B cell (primary cell): ENCODE measurements around the gene ANKS1B. TPM values are rescaled to one million over a fixed set of nuclear protein-coding genes. Genes with fewer than 3 reads are reported as not detected.

ENCODE experiments used
- ATAC-seq: fragments of 200-7000 bp; cut with Tn5 transposase; one replicate; pipeline ENCODE4 v1.10.0; 2021; ENCODE audit warnings: low read depth, mild to moderate bottlenecking, moderate number of reproducible peaks, moderate library complexity
- CTCF ChIA-PET: fragments of 350-600 bp; sonication (Branson Sonifier 250); formaldehyde crosslinking; loops from one replicate; lab custom pipeline; 2021; ENCODE audit warnings: antibody characterized with exemption, inconsistent platforms; lab: Charles Lee
- POLR2A ChIA-PET: fragments of 350-600 bp; sonication (Branson Sonifier 250); formaldehyde crosslinking; loops from one replicate; lab custom pipeline; 2021; ENCODE audit warnings: antibody characterized with exemption; lab: Charles Lee
- DNase-seq: peaks from one replicate; pipeline ENCODE4 v3.0.0; 2013
- H2AFZ ChIP-seq: 2 replicates; pipeline ENCODE4 v1.6.1; 2012; ENCODE audit warnings: mild to moderate bottlenecking, low read depth, low read length; ENCODE audit not compliant: insufficient read depth, poor library complexity, severe bottlenecking
- H3K27ac ChIP-seq, 2 donors: 1 replicate in 1 of 2; 2 replicates in 1 of 2; pipeline ENCODE4 v1.5.1; 2012 to 2013; ENCODE audit warnings: low read length in 2 of 2, mild to moderate bottlenecking in 2 of 2, moderate library complexity in 1 of 2
- H3K27me3 ChIP-seq, 4 experiments: fragments of 200-600 bp in 1 of 4; sonication (generic) in 1 of 4; replicated peaks in 1 of 4; 1 replicate in 2 of 4; 2 replicates in 2 of 4; pipeline versions ENCODE4 v1.6.1 to v1.7.0; 2013 to 2016; ENCODE audit warnings: low read length in 3 of 4, mild to moderate bottlenecking in 2 of 4, mixed read lengths in 1 of 4, moderate library complexity in 1 of 4; ENCODE audit not compliant: insufficient read depth in 4 of 4, control insufficient read depth in 3 of 4; ENCODE audit errors: control extremely low read depth in 1 of 4
- H3K36me3 ChIP-seq, 2 experiments: replicated peaks in 1 of 2; 1 replicate in 1 of 2; 2 replicates in 1 of 2; pipeline versions ENCODE4 v1.6.1 to v1.7.1; 2013; ENCODE audit warnings: low read length in 1 of 2; ENCODE audit not compliant: insufficient read depth in 2 of 2, control insufficient read depth in 1 of 2; ENCODE audit errors: control extremely low read depth in 1 of 2, extremely low read depth in 1 of 2
- H3K4me1 ChIP-seq, 2 donors: fragments of 200-600 bp in 1 of 2; sonication (generic) in 1 of 2; 1 replicate in 1 of 2; 2 replicates in 1 of 2; pipeline versions ENCODE4 v1.5.1 to v1.6.1; 2013 to 2017; ENCODE audit warnings: low read length in 2 of 2; ENCODE audit not compliant: control insufficient read depth in 2 of 2, insufficient read depth in 2 of 2
- H3K4me2 ChIP-seq: replicated peaks from 2 replicates; pipeline ENCODE3; 2012; ENCODE audit warnings: mild to moderate bottlenecking, low read depth, low read length; ENCODE audit not compliant: poor library complexity, severe bottlenecking
- H3K4me3 ChIP-seq, 5 experiments: fragments of 200-600 bp in 1 of 5; sonication (generic) in 1 of 5; 1 replicate in 3 of 5; 2 replicates in 2 of 5; pipeline versions ENCODE4 v1.5.1 to v1.7.0; 2011 to 2016; ENCODE audit warnings: low read length in 4 of 5, mild to moderate bottlenecking in 4 of 5, low read depth in 2 of 5, control low read depth in 1 of 5, moderate library complexity in 1 of 5; ENCODE audit not compliant: insufficient read depth in 1 of 5; ENCODE audit errors: control extremely low read depth in 1 of 5, extremely low read depth in 1 of 5
- H3K79me2 ChIP-seq: fragments of 200-600 bp; sonication (generic); one replicate; pipeline ENCODE4 v1.6.0; 2016; ENCODE audit warnings: low read length; ENCODE audit not compliant: control insufficient read depth, insufficient read depth
- H3K9ac ChIP-seq: fragments of 200-600 bp; sonication (generic); 2 replicates; pipeline ENCODE4 v1.6.1; 2017; ENCODE audit warnings: mild to moderate bottlenecking, low read length, moderate library complexity
- H3K9me3 ChIP-seq, 3 donors: one replicate each; pipeline versions ENCODE4 v1.6.1 to v1.7.1; 2013; ENCODE audit warnings: low read length in 2 of 3; ENCODE audit not compliant: control insufficient read depth in 2 of 3, insufficient read depth in 1 of 3; ENCODE audit errors: control extremely low read depth in 1 of 3
- H4K20me1 ChIP-seq: 2 replicates; pipeline ENCODE4 v1.6.0; 2012; ENCODE audit warnings: mild to moderate bottlenecking, low read length; ENCODE audit not compliant: insufficient read depth, control insufficient read depth, poor library complexity, severe bottlenecking
- H3K27ac Mint-ChIP-seq: one replicate; pipeline ENCODE4 v1.8.0; 2021; ENCODE audit warnings: mixed read lengths
- H3K27me3 Mint-ChIP-seq: one replicate; pipeline ENCODE4 v1.8.0; 2021; ENCODE audit warnings: mixed read lengths
- H3K4me1 Mint-ChIP-seq: one replicate; pipeline ENCODE4 v1.8.0; 2021; ENCODE audit warnings: mixed read lengths
- H3K4me3 Mint-ChIP-seq: one replicate; pipeline ENCODE4 v1.8.0; 2021; ENCODE audit warnings: mixed read lengths
- H3K9me3 Mint-ChIP-seq: one replicate; pipeline ENCODE4 v1.8.0; 2022; ENCODE audit warnings: mixed read lengths; ENCODE audit not compliant: insufficient read depth
- EZH2 ChIP-seq: IDR thresholded peaks from 2 replicates; pipeline ENCODE4 v1.6.1; 2012; ENCODE audit warnings: borderline replicate concordance, low read depth, mild to moderate bottlenecking, moderate library complexity, low read length; ENCODE audit not compliant: insufficient read depth, poor library complexity, severe bottlenecking
- WGBS: methylation state at CpG from one replicate; pipeline ENCODE4 v1.1.5; 2013; ENCODE audit warnings: missing lambda C conversion rate; ENCODE audit not compliant: insufficient coverage; 5-methylcytosine and 5-hydroxymethylcytosine counted together
- intact Hi-C: fragments of 100-400 bp; cut with micrococcal nuclease; formaldehyde crosslinking; loops from one replicate; pipeline ENCODE4 v1.10.0; 2022
- polyA plus RNA-seq: library from polyadenylated mRNA; depleted of rRNA; stranded (reverse); fragments of >200 nt; gene quantifications from 2 replicates; pipeline ENCODE4 v1.2.3, GENCODE V29; 2012
- total RNA-seq, 2 donors: library from RNA; stranded (reverse); fragments of 120-200 nt in 1 of 2; gene quantifications; 1 replicate in 1 of 2; 2 replicates in 1 of 2; pipeline versions ENCODE4 v1.2.3 to v1.2.4, GENCODE V29; 2013 to 2022
- TF ChIP-seq, protein P1 (sequence below): fragments of 200-600 bp; IDR thresholded peaks from one replicate; pipeline ENCODE4 v1.8.0; 2022; ENCODE audit warnings: antibody characterized with exemption, mild to moderate bottlenecking

Gene ANKS1B
- total and polyA plus RNA-seq, 2 donors (not counting 1 experiment from before 2014, with no cell fraction given), result not detected

DNA sequence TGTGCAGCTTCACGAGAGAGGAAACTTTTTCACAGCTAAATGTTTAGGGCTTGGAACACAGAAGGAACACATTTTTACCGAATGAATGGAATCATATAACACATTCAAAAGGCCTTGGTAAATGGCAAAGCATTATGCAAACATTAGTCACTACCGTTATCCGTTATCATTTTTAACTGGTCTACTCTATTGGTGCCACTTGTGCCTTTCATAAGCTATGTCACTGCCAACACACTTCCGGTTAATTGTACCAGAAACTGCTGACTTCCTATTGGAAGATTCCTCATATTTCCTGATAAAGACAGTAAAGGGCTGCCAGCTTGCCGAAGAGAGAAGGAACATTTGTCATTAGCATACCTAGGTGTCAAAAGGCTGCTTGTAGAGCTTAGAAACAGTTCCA lies 1170.5 kb downstream of the ANKS1B start:
- no peaks in the 10 kb centered on the region for H3K9me3 ChIP-seq
- Mint-ChIP-seq H3K4me1 (no peaks in the 10 kb centered on the region), H3K9me3 (peaks cover 2% of the 10 kb centered on the region), H3K27ac (no peak overlapping the region), H3K4me3 (no peak overlapping the region), H3K27me3 (peaks cover 16% of the 10 kb centered on the region)
- no peaks in the 10 kb centered on the region for H4K20me1 ChIP-seq
- CTCF ChIA-PET, result no interaction called here
- H3K27ac ChIP-seq, result no peak overlapping the region
- no peak for ATAC-seq
- WGBS, result 100% methylated on average over 3 of the region's 6 CpGs
- peaks cover 0 to 13% (median 6%) of the 10 kb centered on the region in 4 experiments for H3K27me3 ChIP-seq
- no peaks in the 10 kb centered on the region for H3K79me2 ChIP-seq
- H3K4me1 ChIP-seq, result no peaks in the 10 kb centered on the region
- intact Hi-C loops, result no loop called here
- DNase-seq, result no peak
- POLR2A ChIA-PET, result no interaction called here
- no peak overlapping the region for H3K4me3 ChIP-seq
- TF ChIP-seq EZH2, result no peak
- TF ChIP-seq, protein P1, sequence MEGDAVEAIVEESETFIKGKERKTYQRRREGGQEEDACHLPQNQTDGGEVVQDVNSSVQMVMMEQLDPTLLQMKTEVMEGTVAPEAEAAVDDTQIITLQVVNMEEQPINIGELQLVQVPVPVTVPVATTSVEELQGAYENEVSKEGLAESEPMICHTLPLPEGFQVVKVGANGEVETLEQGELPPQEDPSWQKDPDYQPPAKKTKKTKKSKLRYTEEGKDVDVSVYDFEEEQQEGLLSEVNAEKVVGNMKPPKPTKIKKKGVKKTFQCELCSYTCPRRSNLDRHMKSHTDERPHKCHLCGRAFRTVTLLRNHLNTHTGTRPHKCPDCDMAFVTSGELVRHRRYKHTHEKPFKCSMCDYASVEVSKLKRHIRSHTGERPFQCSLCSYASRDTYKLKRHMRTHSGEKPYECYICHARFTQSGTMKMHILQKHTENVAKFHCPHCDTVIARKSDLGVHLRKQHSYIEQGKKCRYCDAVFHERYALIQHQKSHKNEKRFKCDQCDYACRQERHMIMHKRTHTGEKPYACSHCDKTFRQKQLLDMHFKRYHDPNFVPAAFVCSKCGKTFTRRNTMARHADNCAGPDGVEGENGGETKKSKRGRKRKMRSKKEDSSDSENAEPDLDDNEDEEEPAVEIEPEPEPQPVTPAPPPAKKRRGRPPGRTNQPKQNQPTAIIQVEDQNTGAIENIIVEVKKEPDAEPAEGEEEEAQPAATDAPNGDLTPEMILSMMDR, result no peak
- H3K4me2 ChIP-seq, result no peak overlapping the region
- H3K9ac ChIP-seq, result no peak overlapping the region
- no peaks in the 10 kb centered on the region for H3K36me3 ChIP-seq
- no peak overlapping the region for H2AFZ ChIP-seq

DNA sequence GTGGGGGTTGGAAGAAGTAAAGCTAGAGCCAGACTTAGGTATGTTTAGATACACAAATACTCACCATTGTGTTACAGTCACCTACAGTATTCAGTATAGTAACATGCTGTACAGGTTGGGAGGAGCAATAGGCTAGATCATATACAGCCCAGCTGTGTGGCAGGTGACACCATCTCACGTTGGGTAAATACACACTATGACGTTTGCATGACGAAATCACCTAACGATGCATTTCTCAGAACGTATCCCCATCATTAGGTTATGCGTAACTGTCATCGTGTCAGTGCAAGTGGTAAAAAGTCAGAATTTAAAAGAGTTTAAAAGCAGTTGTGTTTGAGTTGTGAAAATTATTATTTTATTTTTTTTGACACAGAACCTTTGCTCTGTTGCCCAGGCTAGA lies 1172.5 kb downstream of the ANKS1B start:
- ChIA-PET CTCF (no interaction called here), POLR2A (no interaction called here)
- Mint-ChIP-seq H3K9me3 (peaks cover 2% of the 10 kb centered on the region), H3K27me3 (peaks cover 20% of the 10 kb centered on the region), H3K4me1 (no peaks in the 10 kb centered on the region), H3K27ac (no peak overlapping the region), H3K4me3 (no peak overlapping the region)
- H3K79me2 ChIP-seq, result no peaks in the 10 kb centered on the region
- no peak for TF ChIP-seq EZH2
- TF ChIP-seq, protein P1, result no peak
- peaks cover 0 to 18% (median 2%) of the 10 kb centered on the region in 4 experiments for H3K27me3 ChIP-seq
- H3K4me1 ChIP-seq, result no peaks in the 10 kb centered on the region
- H3K9ac ChIP-seq, result no peak overlapping the region
- intact Hi-C loops, result no loop called here
- no peak overlapping the region for H3K27ac ChIP-seq
- no peak overlapping the region for H3K4me2 ChIP-seq
- no peak overlapping the region for H3K4me3 ChIP-seq
- no peaks in the 10 kb centered on the region for H4K20me1 ChIP-seq
- H3K36me3 ChIP-seq, result no peaks in the 10 kb centered on the region
- H2AFZ ChIP-seq, result no peak overlapping the region
- 89% methylated on average over 6 of the region's 7 CpGs for WGBS
- DNase-seq (no peak), ATAC-seq (no peak)
- no peaks in the 10 kb centered on the region for H3K9me3 ChIP-seq
